ENCODE data around the gene PRKACA. TPM values are rescaled to one million over a fixed set of nuclear protein-coding genes. Genes with fewer than 3 reads are reported as not detected.

PRKACA gene
- total and polyA plus RNA-seq, 2 donors (not counting 3 experiments of a cell fraction or from before 2014, with no cell fraction given) = 44.2 to 97.5 TPM

- no peak overlapping the region for H3K27ac ChIP-seq (ENCODE audit: insufficient read depth, low read depth, low read length)
- H3K9ac ChIP-seq (replicated peaks; ENCODE audit: extremely low read depth, insufficient read depth, low read length) = no peak overlapping the region
- CTCF ChIA-PET = interaction anchor here (0.7 kb wide), 1 partner anchor 92 kb away, joined by 3 read pairs; no protein-coding TSS in a partner anchor
- no peak for FAIRE-seq
- no peak overlapping the region for H2AFZ ChIP-seq (ENCODE audit: low read depth, low read length)
- H3K79me2 ChIP-seq (ENCODE audit: control insufficient read depth, insufficient read depth, low read length) = peaks cover 22% of the 10 kb centered on the region
- H4K20me1 ChIP-seq (replicated peaks; ENCODE audit: control insufficient read depth, extremely low read depth, insufficient read depth, low read length) = no peaks in the 10 kb centered on the region
- H3K9me3 ChIP-seq (replicated peaks; ENCODE audit: control insufficient read depth, insufficient read depth, low read length) = no peaks in the 10 kb centered on the region
- POLR2A ChIA-PET = no interaction called here
- H3K27me3 ChIP-seq (ENCODE audit: control insufficient read depth in 2 of 2, insufficient read depth in 2 of 2, low read length in 2 of 2) = no peaks in the 10 kb centered on the region
- TF ChIP-seq GATA2 (IDR thresholded peaks at IDR 0.05; ENCODE audit: insufficient read depth, insufficient read length, low read depth, low read length) = no peak
- TF ChIP-seq POLR2AphosphoS5 (IDR thresholded peaks at IDR 0.05; ENCODE audit: insufficient read depth, low read depth, low read length) = no peak
- no peak for TF ChIP-seq MAX (IDR thresholded peaks at IDR 0.05; ENCODE audit: insufficient read depth, insufficient read length)
- no peak for TF ChIP-seq POLR2A (IDR thresholded peaks at IDR 0.05; ENCODE audit: low read depth, low read length)
- TF ChIP-seq EZH2 (IDR thresholded peaks at IDR 0.05; ENCODE audit: borderline replicate concordance, low read depth, low read length, severe bottlenecking) = no peak
- no peak for TF ChIP-seq MYC (IDR thresholded peaks at IDR 0.05; ENCODE audit: low read depth, low read length)
- no peak for TF ChIP-seq JUN (IDR thresholded peaks at IDR 0.05; ENCODE audit: borderline replicate concordance, insufficient read depth, insufficient read length, low read depth)
- no peak for TF ChIP-seq FOS (IDR thresholded peaks at IDR 0.05; ENCODE audit: borderline replicate concordance, insufficient read depth, low read length)
- no peak for TF ChIP-seq CTCF (IDR thresholded peaks at IDR 0.05; ENCODE audit: extremely low read depth in 1 of 2, insufficient read depth in 1 of 2, low read depth in 1 of 2, low read length in 2 of 2)
- no TSS peak for BruUV-seq (replicated peaks)
- no peak overlapping the region for H3K4me2 ChIP-seq (ENCODE audit: insufficient read depth, low read length)
- intact Hi-C loops (cut with micrococcal nuclease) = no loop called here
- no peak overlapping the region for H3K4me3 ChIP-seq (replicated peaks in 1 of 3; ENCODE audit: insufficient read depth in 1 of 3, low read depth in 1 of 3, low read length in 3 of 3)
- H3K36me3 ChIP-seq (ENCODE audit: control insufficient read depth in 2 of 2, extremely low read depth in 1 of 2, insufficient read depth in 2 of 2, low read length in 2 of 2) = peaks cover 0 to 1% of the 10 kb centered on the region in 2 experiments
- H3K4me1 ChIP-seq (ENCODE audit: control insufficient read depth, extremely low read depth, insufficient read depth, low read length) = peaks cover 17% of the 10 kb centered on the region
- H3K9me1 ChIP-seq (replicated peaks; ENCODE audit: control insufficient read depth, extremely low read depth, insufficient read depth, low read length) = no peaks in the 10 kb centered on the region
- no peak for DNase-seq (ENCODE audit: low read depth, low spot score)
- dilution Hi-C loops (cut with MboI; ENCODE audit: extremely low pct_ligation_motif_present, low sequenced_read_pairs) = no loop called here
Observed at GRCh38 chr19:14111486-14111885, 6.1 kb downstream of the PRKACA start.

All from endothelial cell of umbilical vein (primary cell).